NCI-H128 (cell line): ENCODE measurements around the gene TOR1AIP1.
"Not testable (repeated sequence)": the region's sequence is repeated elsewhere in the genome, so short reads cannot be mapped to it uniquely, and the experiment has no call there.

Experiments used
- DNase-seq: peaks from one replicate; lab custom pipeline; 2025; ENCODE audit not compliant: unreplicated experiment; lab: John Stamatoyannopoulos, UW

TOR1AIP1 gene, protein sequence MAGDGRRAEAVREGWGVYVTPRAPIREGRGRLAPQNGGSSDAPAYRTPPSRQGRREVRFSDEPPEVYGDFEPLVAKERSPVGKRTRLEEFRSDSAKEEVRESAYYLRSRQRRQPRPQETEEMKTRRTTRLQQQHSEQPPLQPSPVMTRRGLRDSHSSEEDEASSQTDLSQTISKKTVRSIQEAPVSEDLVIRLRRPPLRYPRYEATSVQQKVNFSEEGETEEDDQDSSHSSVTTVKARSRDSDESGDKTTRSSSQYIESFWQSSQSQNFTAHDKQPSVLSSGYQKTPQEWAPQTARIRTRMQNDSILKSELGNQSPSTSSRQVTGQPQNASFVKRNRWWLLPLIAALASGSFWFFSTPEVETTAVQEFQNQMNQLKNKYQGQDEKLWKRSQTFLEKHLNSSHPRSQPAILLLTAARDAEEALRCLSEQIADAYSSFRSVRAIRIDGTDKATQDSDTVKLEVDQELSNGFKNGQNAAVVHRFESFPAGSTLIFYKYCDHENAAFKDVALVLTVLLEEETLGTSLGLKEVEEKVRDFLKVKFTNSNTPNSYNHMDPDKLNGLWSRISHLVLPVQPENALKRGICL

DNA sequence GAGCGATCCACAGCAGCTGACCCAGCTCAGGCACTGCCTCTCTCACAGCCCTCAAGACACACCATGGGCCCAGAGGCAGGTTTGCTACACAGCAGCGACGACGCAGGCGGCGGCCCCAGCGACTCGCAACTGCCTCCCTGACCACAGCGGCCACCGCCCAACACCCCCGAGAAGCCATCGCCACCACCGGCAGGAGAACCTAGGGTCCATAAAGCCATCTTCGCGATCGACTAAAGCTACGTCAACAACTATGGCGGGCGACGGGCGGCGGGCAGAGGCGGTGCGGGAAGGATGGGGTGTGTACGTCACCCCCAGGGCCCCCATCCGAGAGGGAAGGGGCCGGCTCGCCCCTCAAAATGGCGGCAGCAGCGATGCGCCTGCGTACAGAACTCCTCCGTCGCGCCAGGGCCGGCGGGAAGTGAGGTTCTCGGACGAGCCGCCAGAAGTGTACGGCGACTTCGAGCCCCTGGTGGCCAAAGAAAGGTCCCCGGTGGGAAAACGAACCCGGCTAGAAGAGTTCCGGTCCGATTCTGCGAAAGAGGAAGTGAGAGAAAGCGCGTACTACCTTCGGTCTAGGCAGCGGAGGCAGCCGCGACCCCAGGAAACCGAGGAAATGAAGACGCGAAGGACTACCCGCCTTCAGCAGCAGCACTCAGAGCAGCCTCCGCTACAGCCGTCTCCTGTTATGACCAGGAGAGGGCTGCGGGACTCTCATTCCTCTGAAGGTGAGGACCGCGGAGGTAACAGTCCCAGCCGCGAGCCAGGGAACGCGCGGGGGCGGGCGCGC is at the start of gene TOR1AIP1:
TSS of gene TOR1AIP1 (plus strand) at position 33 of the 787 bp plus-strand sequence. CDS start at position 251, 218 bp downstream.
- peak; percentile 99 for DNase-seq

DNA sequence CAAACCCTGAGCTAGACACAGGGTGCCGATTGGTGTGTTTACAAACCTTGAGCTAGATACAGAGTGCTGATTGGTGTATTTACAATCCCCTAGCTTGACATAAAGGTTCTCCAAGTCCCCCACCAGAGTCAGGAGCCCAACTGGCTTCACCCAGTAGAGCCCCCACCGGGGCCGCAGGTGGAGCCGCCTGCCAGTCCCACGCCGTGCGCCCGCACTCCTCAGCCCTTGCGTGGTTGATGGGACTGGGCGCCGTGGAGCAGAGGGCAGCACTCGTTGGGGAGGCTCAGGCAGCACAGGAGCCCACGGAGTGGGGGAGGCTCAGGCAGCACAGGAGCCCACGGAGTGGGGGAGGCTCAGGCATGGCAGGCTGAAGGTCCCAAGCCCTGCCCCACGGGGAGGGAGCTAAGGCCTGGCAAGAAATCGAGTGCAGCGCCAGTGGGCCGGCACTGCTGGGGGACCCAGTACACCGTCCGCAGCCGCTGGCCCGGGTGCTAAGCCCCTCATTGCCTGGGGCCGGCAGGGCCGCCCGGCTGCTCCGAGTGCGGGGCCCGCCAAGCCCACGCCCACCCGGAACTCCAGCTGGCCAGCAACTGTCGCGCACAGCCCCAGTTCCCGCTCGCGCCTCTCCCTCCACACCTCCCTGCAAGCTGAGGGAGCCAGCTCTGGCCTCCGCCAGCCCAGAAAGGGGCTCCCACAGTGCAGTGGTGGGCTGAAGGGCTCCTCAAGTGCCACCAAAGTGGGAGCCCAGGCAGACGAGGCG is 45.2 kb upstream of the TOR1AIP1 start:
- not testable (repeated sequence) for DNase-seq

GRCh38 chr1:179840107-179840506 is 42.0 kb upstream of the TOR1AIP1 start:
- no peak for DNase-seq

DNA sequence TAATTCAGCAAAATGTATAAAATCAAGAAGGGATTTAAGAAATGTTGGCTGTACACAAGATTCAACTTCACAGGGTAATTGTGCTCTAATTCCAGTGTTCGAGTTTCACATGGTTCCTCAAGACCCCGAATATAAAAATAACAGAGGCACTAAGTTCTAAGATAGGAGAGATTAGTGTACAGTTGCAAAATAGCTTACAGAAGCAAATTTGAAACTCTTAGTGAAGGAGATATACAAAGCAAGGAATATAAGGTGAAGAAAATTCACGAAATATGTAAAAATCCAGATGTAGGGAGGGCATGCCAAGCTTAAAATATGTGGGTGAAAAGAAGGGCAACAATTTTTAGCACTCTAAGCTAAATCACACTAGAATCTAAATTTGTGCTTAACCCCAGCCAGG is 33.9 kb upstream of the TOR1AIP1 start:
- DNase-seq, result no peak

GRCh38 chr1:179853102-179853501 is 29.0 kb upstream of the TOR1AIP1 start:
- DNase-seq, result no peak

DNA sequence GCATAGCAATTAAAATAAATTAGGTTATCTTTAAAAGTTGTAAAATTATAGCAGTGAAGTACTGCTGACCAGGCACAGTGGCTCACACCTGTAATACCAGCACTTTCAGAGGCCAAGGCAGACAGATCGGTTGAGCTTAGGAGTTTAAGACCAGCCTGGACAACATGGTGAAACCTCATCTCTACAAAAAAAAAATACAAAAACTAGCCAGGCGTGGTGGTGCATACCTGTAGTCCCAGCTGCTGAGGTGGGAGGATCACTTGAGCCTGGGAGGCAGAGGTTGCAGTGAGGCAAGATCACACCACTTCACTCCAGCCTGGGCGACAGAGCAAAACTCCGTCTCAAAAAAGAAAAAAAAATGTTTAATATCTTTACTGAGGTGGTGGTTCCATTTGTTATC is 26.3 kb upstream of the TOR1AIP1 start:
- DNase-seq, result not testable (repeated sequence)

DNA sequence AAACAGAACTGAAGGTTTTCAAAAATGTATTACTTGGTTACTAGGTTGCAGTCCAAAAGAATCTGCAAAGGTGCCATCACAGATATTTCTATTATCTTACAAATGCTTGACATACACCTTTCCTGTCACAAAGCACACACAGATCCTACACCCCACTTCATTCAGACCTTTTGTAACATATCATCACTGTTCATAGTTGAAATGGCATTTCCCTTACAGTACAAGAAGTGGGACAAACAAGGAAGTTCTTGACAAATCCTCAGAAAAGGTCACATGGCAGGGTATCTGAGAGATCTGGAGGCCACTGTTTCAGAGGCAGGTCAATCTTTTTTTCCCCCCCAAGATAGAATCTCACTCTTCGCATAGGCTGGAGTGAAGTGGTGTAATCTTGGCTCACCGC is 25.8 kb upstream of the TOR1AIP1 start:
- DNase-seq, result no peak

- DNase-seq, result no peak
Measured at GRCh38 chr1:179857009-179857408, 25.1 kb upstream of the TOR1AIP1 start.

- no peak for DNase-seq
Measured at GRCh38 chr1:179860652-179861051, 21.4 kb upstream of the TOR1AIP1 start.

GRCh38 chr1:179865377-179865776 is 16.7 kb upstream of the TOR1AIP1 start:
- DNase-seq, result no peak

DNA sequence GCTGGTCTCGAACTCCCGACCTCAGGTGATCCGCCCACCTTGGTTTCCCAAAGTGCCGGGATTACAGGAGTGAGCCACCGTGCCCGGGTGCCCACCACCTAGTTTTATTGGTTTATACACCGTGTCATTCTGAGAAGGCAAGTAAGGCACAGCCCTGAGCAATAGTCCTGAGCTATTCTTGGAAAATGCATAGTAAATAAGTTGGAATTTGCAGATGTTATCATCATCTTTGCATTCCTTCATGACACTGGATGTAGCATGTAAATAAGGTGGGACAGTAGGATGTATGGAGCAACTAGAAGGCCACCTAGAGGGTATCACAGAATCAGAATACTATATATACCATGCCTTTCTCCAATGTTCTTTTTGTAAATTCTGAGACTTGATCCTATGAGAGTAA is 15.5 kb upstream of the TOR1AIP1 start:
- DNase-seq, result no peak

DNA sequence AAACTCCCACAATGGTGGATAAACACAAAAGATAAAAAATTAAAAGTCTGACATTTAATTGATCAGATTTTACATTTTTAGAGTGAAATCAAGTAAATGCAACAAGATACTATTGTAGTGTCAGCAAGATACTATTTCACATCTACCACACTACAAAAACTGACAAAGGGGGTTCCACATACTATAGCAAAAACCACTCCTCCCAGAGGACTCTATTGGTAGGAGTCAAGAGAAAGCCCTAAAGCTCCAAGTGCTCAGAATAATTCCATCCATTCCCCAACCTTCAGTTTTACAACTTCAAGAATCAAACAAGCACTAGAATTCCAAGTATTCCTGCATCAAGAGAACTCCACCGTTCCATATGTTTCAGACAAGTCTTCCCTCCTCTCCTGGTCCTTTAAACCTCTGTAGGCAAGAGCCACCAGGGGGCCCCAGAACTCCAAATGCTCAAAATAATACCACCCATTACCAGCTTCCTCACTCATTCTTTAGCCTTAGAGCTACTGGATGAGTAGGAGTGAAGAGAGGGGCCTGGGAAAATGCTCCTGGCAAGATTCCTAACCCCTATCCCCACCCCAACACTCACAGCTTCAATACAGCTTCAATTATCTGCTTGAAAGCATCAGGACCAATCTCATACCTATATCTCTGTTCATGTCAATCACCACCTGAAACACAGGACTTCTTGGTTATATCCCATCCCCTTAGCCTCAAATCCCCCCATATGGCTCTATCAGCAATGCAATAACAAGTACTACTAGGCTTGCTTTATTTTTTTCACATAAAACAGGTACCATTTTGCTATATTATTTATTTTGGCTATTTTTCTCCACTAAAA is 14.4 kb upstream of the TOR1AIP1 start:
- DNase-seq, result no peak

- DNase-seq, result peak; percentile 15
Measured at GRCh38 chr1:179870870-179871269, 11.2 kb upstream of the TOR1AIP1 start.

GRCh38 chr1:179871940-179872339 is 10.1 kb upstream of the TOR1AIP1 start:
- DNase-seq, result no peak

- no peak for DNase-seq
Measured at GRCh38 chr1:179872558-179872957, 9.5 kb upstream of the TOR1AIP1 start.

- DNase-seq, result no peak
Measured at GRCh38 chr1:179873438-179873851, 8.6 kb upstream of the TOR1AIP1 start.

DNA sequence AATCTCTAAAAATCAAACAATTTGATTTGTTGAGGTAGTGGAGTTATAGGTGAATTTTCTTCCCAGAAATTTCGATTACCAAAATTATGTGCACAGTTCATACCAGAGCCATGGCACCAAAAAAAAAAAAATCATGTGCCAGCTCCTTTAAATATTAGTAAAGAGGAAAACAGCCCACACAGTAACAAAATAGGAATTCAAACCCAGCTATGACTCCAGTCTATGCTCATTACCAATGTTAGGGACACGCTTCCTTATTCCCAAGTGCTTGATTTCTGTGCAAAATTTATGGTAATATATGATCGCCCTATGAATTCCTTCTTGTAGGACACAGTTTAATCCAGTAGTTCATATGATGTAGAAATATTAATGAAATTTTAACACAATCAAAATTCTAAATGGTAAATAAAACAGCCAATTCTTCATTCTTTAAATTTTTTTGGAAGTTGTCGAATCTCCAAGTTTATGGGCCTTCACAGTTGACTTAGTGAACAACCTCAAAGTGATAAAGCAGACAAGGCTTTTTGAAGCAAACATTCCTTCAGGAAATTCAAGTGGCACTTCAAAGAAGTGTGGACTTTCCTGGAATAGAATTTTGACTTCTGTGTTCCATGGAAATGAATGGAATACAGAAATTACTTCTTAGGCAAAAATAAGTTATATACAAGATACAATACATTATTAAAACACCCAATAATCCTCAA is 6.3 kb upstream of the TOR1AIP1 start:
- no peak for DNase-seq

DNA sequence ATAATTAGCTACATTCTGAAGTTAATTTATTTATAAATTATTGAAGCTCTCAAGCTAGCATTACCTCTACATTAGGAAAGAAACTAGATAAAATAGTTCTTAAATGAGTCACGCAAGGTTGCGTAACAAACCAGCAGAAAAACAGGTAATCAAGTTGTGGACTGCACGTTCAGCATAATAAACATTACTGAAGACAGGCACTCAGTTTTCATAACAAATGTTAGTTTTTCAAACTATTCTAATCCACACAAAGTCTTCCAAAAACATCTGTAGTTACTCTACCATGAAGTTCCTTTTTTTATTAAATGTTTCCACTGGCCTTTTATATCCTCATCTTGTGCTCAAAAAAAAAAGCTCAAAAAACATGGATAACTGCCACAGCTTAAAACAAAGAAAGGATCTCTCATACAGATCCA is 5.8 kb upstream of the TOR1AIP1 start:
- DNase-seq, result no peak

DNA sequence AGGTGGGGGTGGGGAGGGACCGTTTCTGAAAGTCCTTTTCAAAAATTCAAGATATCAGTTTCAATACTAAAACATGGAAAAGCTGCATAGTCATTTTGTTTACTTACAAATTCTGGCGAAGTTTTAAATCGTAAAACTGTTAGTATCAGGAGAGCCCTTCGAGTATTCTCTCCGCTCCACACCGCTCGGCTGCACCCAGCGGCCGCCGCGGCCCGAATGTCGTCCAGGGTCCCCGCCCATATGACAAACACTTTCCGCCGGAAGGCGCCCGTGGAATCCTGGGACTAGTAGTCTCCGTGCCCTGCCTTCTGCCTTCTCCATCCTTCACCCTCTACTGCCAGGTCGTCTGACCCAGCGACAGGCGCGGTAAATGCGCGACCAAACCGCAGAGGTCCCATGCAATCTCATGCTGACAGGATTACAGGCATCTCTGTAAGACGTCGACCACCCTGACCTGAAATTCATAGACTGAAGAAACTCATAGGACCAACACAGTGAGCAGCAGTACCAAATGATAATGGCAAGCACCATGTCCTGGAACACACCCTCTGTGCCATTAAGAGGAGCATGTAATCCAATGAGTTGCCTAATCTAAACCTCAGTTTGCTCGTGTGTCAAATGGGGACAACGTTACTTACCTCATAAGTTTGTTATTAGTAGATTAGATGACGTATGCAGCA is 4.4 kb upstream of the TOR1AIP1 start, which contains the start of gene TOR1AIP2:
TSS of gene TOR1AIP2 (minus strand) at position 218 of the 680 bp plus-strand sequence. CDS start 25,138 bp downstream, outside the sequence.
- DNase-seq, result peak; percentile 74
